Common myeloid progenitor, CD34-positive (primary cell): ENCODE measurements around the gene CNTNAP4.

Source experiments
- CTCF ChIA-PET: fragments of 350-600 bp; sonication (Branson Sonifier 250); formaldehyde crosslinking; loops from one replicate; lab custom pipeline; 2021; ENCODE audit warnings: antibody characterized with exemption; lab: Charles Lee
- POLR2A ChIA-PET: fragments of 350-600 bp; sonication (Branson Sonifier 250); formaldehyde crosslinking; loops from one replicate; lab custom pipeline; 2021; ENCODE audit warnings: antibody characterized with exemption; lab: Charles Lee
- DNase-seq, 3 donors: peaks; one replicate each; pipeline versions ENCODE4 v3.0.0 to v3.0.0-alpha.2; 2013
- H3K27ac ChIP-seq, 2 experiments: 1 replicate in 1 of 2; 2 replicates in 1 of 2; pipeline ENCODE4 v1.7.0; 2013; ENCODE audit warnings: inconsistent platforms in 2 of 2, low read length in 2 of 2, mild to moderate bottlenecking in 2 of 2, low read depth in 1 of 2, moderate library complexity in 1 of 2; ENCODE audit not compliant: severe bottlenecking in 2 of 2, insufficient read depth in 1 of 2, poor library complexity in 1 of 2
- H3K27me3 ChIP-seq, 5 experiments: replicated peaks in 2 of 5; 1 replicate in 3 of 5; 2 replicates in 2 of 5; pipeline versions ENCODE4 v1.6.1 to v1.7.0; 2013; ENCODE audit warnings: low read length in 4 of 5, mild to moderate bottlenecking in 2 of 5, moderate library complexity in 2 of 5, inconsistent platforms in 1 of 5; ENCODE audit not compliant: insufficient read depth in 5 of 5, control insufficient read depth in 4 of 5
- H3K36me3 ChIP-seq, 4 experiments: 1 replicate in 2 of 4; 2 replicates in 2 of 4; pipeline versions ENCODE4 v1.6.1 to v1.7.0; 2013; ENCODE audit warnings: low read length in 3 of 4, control low read depth in 1 of 4, mild to moderate bottlenecking in 1 of 4; ENCODE audit not compliant: control insufficient read depth in 4 of 4, insufficient read depth in 4 of 4
- H3K4me1 ChIP-seq, 4 experiments: 1 replicate in 3 of 4; 2 replicates in 1 of 4; pipeline versions ENCODE4 v1.6.1 to v1.7.1; 2013; ENCODE audit warnings: low read length in 3 of 4, mild to moderate bottlenecking in 3 of 4, control low read depth in 1 of 4, inconsistent platforms in 1 of 4, moderate library complexity in 1 of 4; ENCODE audit not compliant: control insufficient read depth in 4 of 4, insufficient read depth in 4 of 4; ENCODE audit errors: control extremely low read depth in 1 of 4
- H3K4me3 ChIP-seq, 7 experiments: 1 replicate in 4 of 7; 2 replicates in 3 of 7; pipeline versions ENCODE4 v1.5.1 to v1.7.0; 2013; ENCODE audit warnings: mild to moderate bottlenecking in 7 of 7, low read length in 6 of 7, moderate library complexity in 6 of 7, inconsistent platforms in 2 of 7, low read depth in 2 of 7, control low read depth in 1 of 7; ENCODE audit not compliant: insufficient read depth in 4 of 7, control insufficient read depth in 1 of 7; ENCODE audit errors: extremely low read depth in 1 of 7
- H3K9me3 ChIP-seq, 5 experiments: 1 replicate in 4 of 5; 2 replicates in 1 of 5; pipeline versions ENCODE4 v1.6.1 to v1.7.1; 2013; ENCODE audit warnings: low read length in 4 of 5, mild to moderate bottlenecking in 2 of 5, inconsistent platforms in 1 of 5, low read depth in 1 of 5, moderate library complexity in 1 of 5; ENCODE audit not compliant: control insufficient read depth in 4 of 5, insufficient read depth in 2 of 5; ENCODE audit errors: control extremely low read depth in 1 of 5
- WGBS: methylation state at CpG from one replicate; pipeline ENCODE4 v1.1.5; 2013; ENCODE audit not compliant: insufficient coverage; 5-methylcytosine and 5-hydroxymethylcytosine counted together

Gene CNTNAP4

GRCh38 chr16:76371441-76371840 is 94.2 kb downstream of the CNTNAP4 start:
- POLR2A ChIA-PET, result no interaction called here
- WGBS, result 96% methylated on average over 3 of the region's 3 CpGs
- no peaks in the 10 kb centered on the region for H3K9me3 ChIP-seq

GRCh38 chr16:76373998-76374397 is 96.8 kb downstream of the CNTNAP4 start:
- no peaks in the 10 kb centered on the region for H3K36me3 ChIP-seq
- H3K27me3 ChIP-seq, result no peaks in the 10 kb centered on the region
- H3K27ac ChIP-seq, result no peak overlapping the region
- CTCF ChIA-PET, result no interaction called here
- POLR2A ChIA-PET, result no interaction called here
- H3K4me3 ChIP-seq, result no peak overlapping the region
- 100% methylated on average over 1 of the region's 4 CpGs for WGBS
- H3K4me1 ChIP-seq, result no peaks in the 10 kb centered on the region
- H3K9me3 ChIP-seq, result no peaks in the 10 kb centered on the region
- DNase-seq, result no peak

More at GRCh38 chr16:76371441-76371840, 94.2 kb downstream of the CNTNAP4 start:
- Histone ChIP-seq H3K27me3 (no peaks in the 10 kb centered on the region), H3K4me3 (no peak overlapping the region), H3K36me3 (no peaks in the 10 kb centered on the region), H3K4me1 (no peaks in the 10 kb centered on the region), H3K27ac (no peak overlapping the region)
- CTCF ChIA-PET, result no interaction called here
- no peak for DNase-seq

GRCh38 chr16:76376988-76377387 is 99.8 kb downstream of the CNTNAP4 start:
- DNase-seq, result no peak
- Histone ChIP-seq H3K27ac (no peak overlapping the region), H3K9me3 (no peaks in the 10 kb centered on the region), H3K36me3 (no peaks in the 10 kb centered on the region), H3K4me1 (no peaks in the 10 kb centered on the region), H3K4me3 (no peak overlapping the region), H3K27me3 (no peaks in the 10 kb centered on the region)
- 94% methylated on average over 2 of the region's 2 CpGs for WGBS
- ChIA-PET CTCF (no interaction called here), POLR2A (no interaction called here)

- Histone ChIP-seq H3K9me3 (no peaks in the 10 kb centered on the region), H3K27ac (no peak overlapping the region), H3K4me1 (no peaks in the 10 kb centered on the region), H3K27me3 (no peaks in the 10 kb centered on the region), H3K4me3 (no peak overlapping the region), H3K36me3 (no peaks in the 10 kb centered on the region)
- DNase-seq, result no peak
- ChIA-PET CTCF (no interaction called here), POLR2A (no interaction called here)
- 74% methylated on average over 2 of the region's 3 CpGs for WGBS
Measured at GRCh38 chr16:76378020-76378419, 100.8 kb downstream of the CNTNAP4 start.

- no peaks in the 10 kb centered on the region for H3K27me3 ChIP-seq
- POLR2A ChIA-PET, result no interaction called here
- no peaks in the 10 kb centered on the region for H3K9me3 ChIP-seq
- no peak overlapping the region for H3K27ac ChIP-seq
- H3K4me3 ChIP-seq, result no peak overlapping the region
- 100% methylated on average over 1 of the region's 1 CpG for WGBS
- CTCF ChIA-PET, result no interaction called here
- no peaks in the 10 kb centered on the region for H3K4me1 ChIP-seq
- H3K36me3 ChIP-seq, result no peaks in the 10 kb centered on the region
- DNase-seq, result no peak
Measured at GRCh38 chr16:76381096-76381495, 103.9 kb downstream of the CNTNAP4 start.

GRCh38 chr16:76385601-76386230 is 108.5 kb downstream of the CNTNAP4 start:
- no peaks in the 10 kb centered on the region for H3K36me3 ChIP-seq
- CTCF ChIA-PET, result no interaction called here
- POLR2A ChIA-PET, result no interaction called here
- no peak for DNase-seq
- no peaks in the 10 kb centered on the region for H3K4me1 ChIP-seq
- no peaks in the 10 kb centered on the region for H3K27me3 ChIP-seq
- 60% methylated on average over 1 of the region's 7 CpGs for WGBS
- H3K9me3 ChIP-seq, result no peaks in the 10 kb centered on the region
- no peak overlapping the region for H3K4me3 ChIP-seq
- H3K27ac ChIP-seq, result no peak overlapping the region

GRCh38 chr16:76386784-76387183 is 109.6 kb downstream of the CNTNAP4 start:
- POLR2A ChIA-PET, result no interaction called here
- no peak for DNase-seq
- Histone ChIP-seq H3K27ac (no peak overlapping the region), H3K36me3 (no peaks in the 10 kb centered on the region), H3K9me3 (no peaks in the 10 kb centered on the region), H3K4me1 (no peaks in the 10 kb centered on the region), H3K4me3 (no peak overlapping the region), H3K27me3 (no peaks in the 10 kb centered on the region)
- CTCF ChIA-PET, result no interaction called here
